ENCODE measurements around the gene QKI. TPM values are rescaled to one million over a fixed set of nuclear protein-coding genes. Genes with fewer than 3 reads are reported as not detected.
"Not testable (repeated sequence)": the region's sequence is repeated elsewhere in the genome, so short reads cannot be mapped to it uniquely, and the experiment has no call there.

QKI gene
- total and polyA plus RNA-seq, 3 donors from 2014 or later, result 148 to 366 (median 315) TPM

DNA sequence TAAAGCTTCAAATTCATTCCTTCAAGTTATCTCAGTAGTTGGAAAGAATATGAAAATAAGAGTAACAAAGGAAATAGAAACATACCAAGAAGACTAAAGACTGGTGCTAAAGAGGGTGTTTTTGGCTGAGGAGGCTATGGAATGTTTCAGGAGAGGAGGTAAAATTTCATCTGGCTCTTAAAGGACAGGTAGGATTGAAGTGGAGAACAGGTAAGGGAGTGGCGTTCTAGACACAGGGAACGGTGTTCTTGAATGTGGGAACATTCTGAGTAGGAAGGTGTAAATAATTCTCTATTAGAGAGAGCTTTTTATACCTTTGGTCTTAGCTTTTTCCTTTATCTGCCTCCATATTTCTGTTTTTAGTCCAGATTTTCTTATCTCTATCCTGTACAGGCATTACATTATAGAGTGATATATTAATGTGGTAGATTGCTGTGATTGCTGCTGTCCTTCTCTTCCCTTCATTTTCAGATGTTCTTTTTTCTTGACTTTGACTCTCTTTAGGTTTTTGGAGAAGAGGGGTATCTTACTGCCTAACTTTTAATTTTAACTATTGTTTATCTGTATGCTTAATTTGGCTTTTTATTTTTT, 15.4 kb downstream of the QKI start:
- TF ChIP-seq, protein P1, sequence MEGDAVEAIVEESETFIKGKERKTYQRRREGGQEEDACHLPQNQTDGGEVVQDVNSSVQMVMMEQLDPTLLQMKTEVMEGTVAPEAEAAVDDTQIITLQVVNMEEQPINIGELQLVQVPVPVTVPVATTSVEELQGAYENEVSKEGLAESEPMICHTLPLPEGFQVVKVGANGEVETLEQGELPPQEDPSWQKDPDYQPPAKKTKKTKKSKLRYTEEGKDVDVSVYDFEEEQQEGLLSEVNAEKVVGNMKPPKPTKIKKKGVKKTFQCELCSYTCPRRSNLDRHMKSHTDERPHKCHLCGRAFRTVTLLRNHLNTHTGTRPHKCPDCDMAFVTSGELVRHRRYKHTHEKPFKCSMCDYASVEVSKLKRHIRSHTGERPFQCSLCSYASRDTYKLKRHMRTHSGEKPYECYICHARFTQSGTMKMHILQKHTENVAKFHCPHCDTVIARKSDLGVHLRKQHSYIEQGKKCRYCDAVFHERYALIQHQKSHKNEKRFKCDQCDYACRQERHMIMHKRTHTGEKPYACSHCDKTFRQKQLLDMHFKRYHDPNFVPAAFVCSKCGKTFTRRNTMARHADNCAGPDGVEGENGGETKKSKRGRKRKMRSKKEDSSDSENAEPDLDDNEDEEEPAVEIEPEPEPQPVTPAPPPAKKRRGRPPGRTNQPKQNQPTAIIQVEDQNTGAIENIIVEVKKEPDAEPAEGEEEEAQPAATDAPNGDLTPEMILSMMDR (IDR thresholded peaks at IDR 0.05), result no peak
- TF ChIP-seq POLR2A (IDR thresholded peaks at IDR 0.05), result no peak
- H3K27ac ChIP-seq, result no peak overlapping the region
- no peaks in the 10 kb centered on the region for H3K9me3 ChIP-seq
- no peak overlapping the region for H3K4me3 ChIP-seq
- H3K4me1 ChIP-seq, result peaks cover 12% of the 10 kb centered on the region
- no peaks in the 10 kb centered on the region for H3K27me3 ChIP-seq
- DNase-seq, result no peak
- no peaks in the 10 kb centered on the region for H3K36me3 ChIP-seq (ENCODE audit: low read depth, missing control alignments)
- WGBS, 2 donors, result 78 to 84% methylated on average over 2 of the region's 2 CpGs
- intact Hi-C loops (cut with DNase I; ENCODE audit: low total_unique reads), result loop anchor here (10.0 kb wide), 2 partner anchors 525 to 1495 kb away; no protein-coding TSS in a partner anchor

DNA sequence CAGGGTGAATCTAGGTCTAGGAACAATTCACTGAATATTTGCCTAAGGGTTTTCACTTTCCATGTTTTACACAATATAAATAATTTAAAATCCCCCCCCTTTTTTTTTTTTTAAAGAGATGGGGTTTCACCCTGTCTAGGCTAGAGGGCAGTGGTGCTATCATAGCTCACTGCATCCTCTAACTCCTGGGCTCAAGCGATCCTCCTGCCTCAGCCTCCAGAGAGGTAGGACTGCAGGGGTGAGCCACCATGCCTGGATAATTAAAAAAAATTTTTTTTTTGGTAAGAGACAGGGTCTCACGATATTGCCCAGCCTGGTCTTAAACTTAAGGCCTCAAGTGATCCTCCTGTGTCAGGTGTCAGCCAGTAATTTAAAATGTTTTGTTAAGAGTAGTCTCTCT, 17.8 kb downstream of the QKI start:
- TF ChIP-seq, protein P1 (IDR thresholded peaks at IDR 0.05), result no peak
- TF ChIP-seq POLR2A (IDR thresholded peaks at IDR 0.05), result no peak
- intact Hi-C loops (cut with DNase I; ENCODE audit: low total_unique reads), result no loop called here
- Histone ChIP-seq H3K36me3 (ENCODE audit: low read depth, missing control alignments) (no peaks in the 10 kb centered on the region), H3K9me3 (no peaks in the 10 kb centered on the region), H3K4me1 (peaks cover 8% of the 10 kb centered on the region), H3K27me3 (no peaks in the 10 kb centered on the region), H3K4me3 (no peak overlapping the region), H3K27ac (no peak overlapping the region)
- no peak for DNase-seq
- WGBS, 2 donors, result 77 to 91% methylated on average over 2 of the region's 2 CpGs

DNA sequence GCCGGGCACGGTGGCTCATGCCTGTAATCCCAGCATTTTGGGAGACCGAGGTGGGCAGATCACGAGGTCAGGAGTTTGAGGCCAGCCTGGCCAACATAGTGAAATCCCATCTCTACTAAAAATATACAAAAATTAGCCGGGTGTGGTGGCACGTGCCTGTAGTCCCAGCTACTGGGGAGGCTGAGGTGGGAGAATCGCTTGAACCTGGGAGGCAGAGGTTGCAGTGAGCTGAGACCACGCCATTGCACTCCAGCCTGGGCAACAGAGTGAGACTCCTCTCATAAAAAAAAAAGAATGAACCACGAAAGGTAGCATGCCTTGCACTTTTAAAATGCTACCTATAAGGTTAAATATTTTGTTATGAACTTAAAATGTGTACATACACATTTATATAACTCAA, 19.0 kb downstream of the QKI start:
- H3K9me3 ChIP-seq; H3K27me3 ChIP-seq; DNase-seq; intact Hi-C loops (cut with DNase I; ENCODE audit: low total_unique reads); H3K36me3 ChIP-seq (ENCODE audit: low read depth, missing control alignments); H3K27ac ChIP-seq; H3K4me3 ChIP-seq: not testable (repeated sequence)
- peaks cover 14% of the 10 kb centered on the region for H3K4me1 ChIP-seq
- WGBS, 2 donors, result 78 to 84% methylated on average over 9 of the region's 9 CpGs

DNA sequence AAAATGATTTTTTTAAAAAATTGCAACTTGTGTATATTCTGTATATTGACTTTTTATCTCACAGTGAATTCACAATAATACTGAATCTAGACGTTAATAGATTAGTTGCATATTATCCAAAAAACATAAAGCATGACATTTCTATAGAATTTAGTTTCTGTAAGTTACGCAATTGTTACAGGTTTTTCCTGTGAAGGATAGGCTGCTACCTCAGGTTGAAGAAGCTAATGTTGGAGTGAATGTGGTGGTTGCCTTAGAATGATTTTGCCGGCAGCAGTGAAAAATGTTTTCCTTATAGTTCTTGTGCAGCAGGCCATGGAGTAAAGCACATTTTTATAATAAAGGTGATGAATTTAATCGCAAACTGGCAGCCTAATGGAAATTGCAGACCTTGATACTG, 20.5 kb downstream of the QKI start:
- Histone ChIP-seq H3K4me3 (no peak overlapping the region), H3K9me3 (no peaks in the 10 kb centered on the region), H3K4me1 (peaks cover 10% of the 10 kb centered on the region), H3K36me3 (ENCODE audit: low read depth, missing control alignments) (no peaks in the 10 kb centered on the region), H3K27me3 (no peaks in the 10 kb centered on the region), H3K27ac (no peak overlapping the region)
- DNase-seq, result no peak
- intact Hi-C loops (cut with DNase I; ENCODE audit: low total_unique reads), result no loop called here
- TF ChIP-seq, protein P1 (IDR thresholded peaks at IDR 0.05), result no peak
- no peak for TF ChIP-seq POLR2A (IDR thresholded peaks at IDR 0.05)
- WGBS, 2 donors, result 70 to 78% methylated on average over 4 of the region's 4 CpGs

DNA sequence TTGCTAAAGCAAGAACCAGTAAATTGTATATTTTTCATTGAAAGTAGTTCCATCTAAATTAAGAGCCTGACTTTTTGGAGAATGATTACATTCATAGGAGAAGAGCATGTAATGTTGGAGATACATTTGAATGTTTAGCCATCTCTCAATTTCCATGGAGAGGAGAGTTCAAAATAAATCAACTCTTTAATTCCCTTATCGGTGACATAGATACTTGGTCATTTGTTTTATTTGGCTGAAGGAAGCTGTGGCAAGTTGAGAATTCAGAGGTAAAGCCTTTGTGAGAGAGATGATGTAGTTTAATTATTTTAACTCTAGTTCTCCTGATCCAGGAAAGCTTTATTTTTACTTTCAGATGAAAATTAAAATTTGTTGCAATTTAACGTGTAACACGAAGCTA, 22.3 kb downstream of the QKI start:
- DNase-seq, result no peak
- Histone ChIP-seq H3K4me3 (no peak overlapping the region), H3K27ac (no peak overlapping the region), H3K9me3 (no peaks in the 10 kb centered on the region), H3K4me1 (peaks cover 6% of the 10 kb centered on the region), H3K27me3 (no peaks in the 10 kb centered on the region), H3K36me3 (ENCODE audit: low read depth, missing control alignments) (no peaks in the 10 kb centered on the region)
- TF ChIP-seq, protein P1 (IDR thresholded peaks at IDR 0.05), result no peak
- TF ChIP-seq POLR2A (IDR thresholded peaks at IDR 0.05), result no peak
- intact Hi-C loops (cut with DNase I; ENCODE audit: low total_unique reads), result no loop called here
- 68 to 69% methylated on average over 3 of the region's 3 CpGs for WGBS, 2 donors
